ENCODE results near the gene ZNF738.
"Not testable (repeated sequence)": the region's sequence is repeated elsewhere in the genome, so short reads cannot be mapped to it uniquely, and the experiment has no call there.

The ZNF738 gene

DNA sequence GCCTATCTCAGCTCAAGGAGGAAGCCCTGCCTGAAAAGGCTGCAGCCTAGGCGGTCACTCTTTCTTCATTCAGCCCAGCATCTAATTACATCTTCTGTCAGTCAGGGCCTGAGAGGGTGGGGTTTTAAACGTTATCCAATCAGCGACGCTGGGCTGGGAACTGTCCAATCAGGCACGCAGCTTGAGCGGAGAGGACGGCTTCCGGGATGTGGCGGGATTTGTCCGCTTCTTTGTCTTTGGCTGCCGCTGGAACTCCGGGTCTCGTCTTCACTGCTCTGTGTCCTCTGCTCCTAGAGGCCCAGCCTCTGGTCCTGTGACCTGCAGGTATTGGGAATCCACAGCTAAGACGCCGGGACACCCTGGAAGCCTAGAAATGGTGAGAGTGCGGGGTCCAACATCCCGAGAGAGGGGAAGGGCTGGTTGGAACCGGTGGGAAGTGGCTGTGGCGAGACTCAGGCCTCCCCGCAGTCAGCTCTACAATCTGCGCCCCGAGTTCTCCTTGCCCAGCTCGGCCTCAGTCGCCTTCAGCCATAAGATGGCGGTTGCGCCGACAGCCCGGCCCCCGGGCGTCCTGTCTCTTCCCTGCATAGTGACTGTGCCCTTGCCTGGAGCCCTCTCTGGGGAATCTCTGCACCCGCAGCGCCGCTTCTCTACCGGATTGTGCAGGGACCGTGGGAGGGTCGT is at the start of gene ZNF738:
Gene ZNF738, plus strand, starts transcription at position 233 of the 684 bp plus-strand sequence. Its CDS starts 141 bp downstream, at position 374.
- DNase-seq, result peak; percentile 99

GRCh38 chr19:21312807-21313206 is 46.0 kb upstream of the ZNF738 start:
- not testable (repeated sequence) for DNase-seq

GRCh38 chr19:21314676-21315075 is 44.1 kb upstream of the ZNF738 start:
- no peak for DNase-seq

DNA sequence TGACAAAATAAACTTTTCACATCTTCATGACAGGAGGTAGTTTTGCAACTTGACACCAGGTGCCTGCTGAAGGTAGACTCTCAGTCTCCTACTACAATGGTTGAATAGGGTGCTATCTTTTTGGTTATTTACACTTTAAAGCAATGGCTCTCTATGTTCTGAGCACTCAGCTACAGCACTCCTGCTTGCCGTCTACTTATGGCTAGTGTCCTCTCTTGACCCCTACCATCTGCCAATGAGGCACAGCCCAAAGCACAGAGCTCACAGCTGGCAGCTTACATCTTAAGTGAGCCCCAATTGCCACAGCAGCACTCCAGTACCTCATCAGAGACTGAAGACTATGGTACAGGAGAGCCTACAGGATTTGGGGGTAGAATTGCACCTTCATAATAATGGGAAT is 41.0 kb upstream of the ZNF738 start:
- DNase-seq, result peak; percentile 24

DNA sequence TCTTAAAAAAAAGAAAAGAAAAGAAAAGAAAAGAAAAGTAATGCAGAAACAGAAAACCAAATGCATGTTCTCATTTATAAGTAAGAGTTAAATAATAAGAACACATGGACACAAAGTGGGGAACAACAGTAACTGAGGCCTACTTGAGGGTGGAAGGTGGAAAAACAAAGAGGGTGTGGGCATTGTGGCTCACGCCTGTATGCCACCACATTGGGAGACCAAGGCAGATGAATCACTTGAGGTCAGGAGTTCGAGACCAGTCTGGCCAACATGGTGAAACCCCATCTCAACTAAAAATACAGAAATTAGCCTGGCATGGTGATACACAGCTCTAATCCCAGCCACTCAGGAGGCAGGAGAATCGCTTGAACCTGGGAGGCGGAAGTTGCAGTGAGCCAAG is 37.7 kb upstream of the ZNF738 start:
- DNase-seq, result no peak

- no peak for DNase-seq
These were observed 36.8 kb upstream of the ZNF738 start for GRCh38 chr19:21321996-21322395.

- DNase-seq, result no peak
These were observed 36.3 kb upstream of the ZNF738 start for GRCh38 chr19:21322528-21322927.

DNA sequence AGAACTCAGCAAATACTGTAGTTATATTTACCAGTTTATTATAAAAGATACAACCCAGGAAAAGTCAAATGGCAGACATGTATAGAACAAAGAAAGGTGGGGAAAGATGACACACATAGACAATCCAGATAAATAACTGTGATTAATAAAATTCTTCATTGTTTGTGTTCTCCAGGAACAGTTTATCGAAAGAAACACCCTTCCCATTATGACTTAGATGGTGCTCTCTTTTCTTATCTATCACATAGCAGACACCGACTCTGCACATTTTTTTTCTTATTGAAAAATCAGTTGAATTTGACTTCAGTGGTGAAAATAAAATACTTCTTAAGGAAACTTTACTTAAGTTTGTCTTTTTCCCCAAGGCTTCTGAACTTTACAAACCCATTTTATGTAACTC is 35.8 kb upstream of the ZNF738 start:
- no peak for DNase-seq

GRCh38 chr19:21326169-21326568 is 32.6 kb upstream of the ZNF738 start:
- no peak for DNase-seq

GRCh38 chr19:21328406-21328805 is 30.4 kb upstream of the ZNF738 start:
- peak; percentile 73 for DNase-seq

- DNase-seq, result peak; percentile 97
These were observed 29.8 kb upstream of the ZNF738 start, which contains the start of gene ZNF708 for GRCh38 chr19:21328885-21329605. Gene ZNF708 (minus strand): TSS chr19:21329410. CDS start chr19:21329212, 198 bp downstream.

DNA sequence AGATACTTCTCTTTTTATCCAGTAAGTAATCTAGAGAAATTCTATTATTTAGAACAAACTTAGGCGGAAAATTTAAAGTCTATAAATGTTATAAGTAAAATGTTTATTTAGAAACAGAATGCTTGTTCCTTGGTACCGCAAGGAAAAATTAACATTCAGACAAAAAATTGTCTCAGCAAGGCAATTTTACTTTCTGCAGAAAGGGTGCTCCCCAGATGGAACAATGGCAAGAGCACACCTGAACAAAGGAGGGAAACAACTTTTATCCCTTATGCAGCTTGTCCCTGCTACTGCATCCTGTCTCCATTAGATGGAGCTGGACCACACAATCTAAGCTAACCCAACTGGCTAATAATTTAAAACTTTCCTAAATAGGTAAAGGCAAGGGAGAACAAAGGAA is 23.1 kb upstream of the ZNF738 start:
- no peak for DNase-seq

GRCh38 chr19:21344841-21345240 is 14.0 kb upstream of the ZNF738 start:
- not testable (repeated sequence) for DNase-seq

DNA sequence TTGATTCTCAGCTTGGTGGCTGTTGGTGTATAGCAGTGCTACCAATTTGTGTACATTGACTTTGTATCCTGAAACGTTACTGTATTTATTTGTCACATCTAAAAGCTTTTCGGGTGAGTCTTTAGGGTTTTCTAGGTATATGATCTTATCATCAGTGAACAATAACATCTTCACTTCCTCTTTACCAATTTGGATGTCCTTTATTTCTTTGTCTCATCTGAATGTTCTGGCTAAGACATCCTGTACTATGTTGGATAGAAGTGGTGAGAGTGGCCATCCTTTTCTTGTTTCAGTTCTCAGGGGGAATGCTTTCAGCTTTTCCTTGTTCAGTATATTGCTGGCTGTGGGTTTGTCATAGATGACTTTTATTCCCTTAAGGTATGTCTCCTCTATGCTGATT is 6.0 kb upstream of the ZNF738 start:
- DNase-seq, result no peak

DNA sequence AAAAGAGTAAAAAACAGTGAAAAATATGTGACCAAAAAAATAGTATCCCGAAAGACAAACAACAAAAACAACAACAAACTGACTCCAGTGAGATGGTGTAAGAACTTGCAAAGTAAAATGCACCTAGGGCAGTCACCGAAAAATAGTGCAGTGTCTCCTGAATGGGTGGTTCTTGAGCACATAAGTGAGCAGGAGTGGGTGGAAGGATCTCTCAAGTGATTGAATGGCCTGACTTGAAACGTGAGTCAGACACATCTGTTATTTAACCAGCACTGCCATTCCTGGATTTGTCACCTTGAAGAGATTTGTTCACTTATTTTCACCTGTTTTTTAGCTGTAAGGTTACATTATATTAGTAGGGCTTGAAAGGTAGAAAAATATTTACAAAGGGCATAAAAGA is 3.5 kb downstream of the ZNF738 start:
- DNase-seq, result no peak

- no peak for DNase-seq
These were observed 25.3 kb downstream of the ZNF738 start for GRCh38 chr19:21383980-21384582.

GRCh38 chr19:21396121-21396520 is 37.3 kb downstream of the ZNF738 start:
- DNase-seq, result no peak

- peak; percentile 99 for DNase-seq
These were observed 38.2 kb downstream of the ZNF738 start, which contains the start of gene ZNF493 for GRCh38 chr19:21396893-21397572. Gene ZNF493 (plus strand): TSS chr19:21397133. CDS start chr19:21397238, 105 bp downstream.

DNA sequence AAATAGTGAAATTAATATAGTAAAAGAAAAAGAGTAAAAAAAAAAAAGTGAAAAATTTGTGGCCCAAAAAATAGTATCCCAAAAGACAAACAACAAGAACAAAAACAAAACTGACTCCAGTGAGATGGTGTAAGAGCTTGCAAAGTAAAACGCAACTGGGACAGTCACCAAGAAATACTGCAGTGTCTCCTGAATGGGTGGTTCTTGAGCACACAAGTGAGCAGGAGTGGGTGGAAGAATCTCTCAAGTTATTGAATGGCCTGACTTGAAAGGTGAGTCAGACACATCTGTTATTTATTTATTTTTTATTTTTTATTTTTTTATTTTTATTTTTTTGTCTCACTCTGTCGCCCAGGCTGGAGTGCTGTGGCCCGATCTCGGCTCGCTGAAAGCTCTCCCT is 40.1 kb downstream of the ZNF738 start:
- no peak for DNase-seq

DNA sequence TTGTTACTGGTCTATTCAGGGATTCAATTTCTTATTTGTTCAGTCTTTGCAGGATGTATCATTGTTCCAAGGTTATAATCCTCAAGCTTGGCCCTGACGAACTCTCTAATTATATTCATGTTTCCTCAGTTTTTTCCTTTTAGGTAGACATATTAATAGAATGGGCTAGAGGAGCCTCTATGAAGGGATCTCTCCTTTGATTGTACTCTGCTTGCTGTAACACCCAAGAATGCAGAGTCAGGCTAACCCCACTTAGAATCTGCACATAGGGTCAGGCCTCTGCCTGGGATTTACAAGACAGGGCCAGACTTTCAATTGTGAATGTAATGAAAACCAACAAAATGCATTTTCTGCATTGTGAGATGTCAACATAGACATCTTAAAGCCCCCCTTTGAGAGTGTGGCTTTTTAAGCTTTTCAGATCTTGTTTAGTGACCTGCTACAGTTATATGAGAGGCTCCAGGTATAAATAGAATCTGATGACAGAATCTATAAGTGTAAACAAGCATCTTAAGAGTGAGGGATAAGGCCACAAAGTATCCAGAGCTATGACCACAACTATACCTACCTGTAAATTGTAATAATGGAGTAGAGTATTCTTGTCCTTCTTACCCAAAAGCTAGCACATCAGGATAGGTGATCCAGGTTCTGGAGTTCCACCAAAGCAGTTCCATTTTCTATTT is 43.6 kb downstream of the ZNF738 start:
- DNase-seq, result no peak

DNA sequence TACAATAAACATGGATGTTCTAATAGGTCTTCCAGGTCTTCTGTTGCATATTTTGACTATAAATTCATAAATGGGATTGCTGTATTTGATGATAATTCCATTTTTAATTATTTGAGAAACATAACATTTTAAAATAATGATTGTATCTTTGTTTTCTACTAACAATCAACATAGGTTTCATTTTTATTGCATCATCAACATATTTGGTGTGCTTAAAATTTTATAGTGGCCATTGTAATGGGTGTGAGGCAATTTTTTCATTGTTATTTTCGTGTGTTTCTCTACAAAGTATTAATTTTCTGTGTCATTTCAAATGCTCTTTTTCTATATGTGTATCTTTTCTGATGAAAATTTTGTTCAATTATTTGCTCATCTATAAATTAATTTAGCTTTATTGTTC is 51.4 kb downstream of the ZNF738 start:
- no peak for DNase-seq

GRCh38 chr19:21422244-21422643 is 63.4 kb downstream of the ZNF738 start:
- DNase-seq, result no peak

All from eye (tissue), 1 donor.